GM21360 (cell line): Measurements from ENCODE around the gene ASF1B.

Source experiments
- ATAC-seq: cut with Tn5 transposase; IDR thresholded peaks from one replicate; pipeline ENCODE4 v1.9.1; 2021; ENCODE audit warnings: mild to moderate bottlenecking, moderate library complexity; ENCODE audit not compliant: unreplicated experiment

ASF1B gene

DNA sequence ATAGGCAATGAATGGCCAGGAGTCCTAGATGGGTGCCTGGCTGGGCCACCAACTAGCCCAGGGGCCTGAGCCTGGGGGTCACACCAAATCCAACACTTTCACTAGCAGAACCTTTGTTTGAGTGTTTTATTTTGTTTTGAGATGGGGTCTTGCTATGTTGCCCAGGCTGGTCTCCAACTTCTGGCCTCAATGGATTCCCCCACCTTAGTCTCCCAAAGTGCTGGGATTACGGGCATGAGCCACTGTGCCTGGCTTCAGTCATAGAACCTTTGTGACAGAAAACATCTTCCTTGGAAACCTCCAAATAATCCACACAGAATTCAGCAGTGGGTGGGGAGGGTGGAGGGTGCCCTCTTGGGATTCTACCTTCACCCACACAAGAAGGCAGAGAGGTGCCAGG, 24.9 kb downstream of the ASF1B start:
- no peak for ATAC-seq

DNA sequence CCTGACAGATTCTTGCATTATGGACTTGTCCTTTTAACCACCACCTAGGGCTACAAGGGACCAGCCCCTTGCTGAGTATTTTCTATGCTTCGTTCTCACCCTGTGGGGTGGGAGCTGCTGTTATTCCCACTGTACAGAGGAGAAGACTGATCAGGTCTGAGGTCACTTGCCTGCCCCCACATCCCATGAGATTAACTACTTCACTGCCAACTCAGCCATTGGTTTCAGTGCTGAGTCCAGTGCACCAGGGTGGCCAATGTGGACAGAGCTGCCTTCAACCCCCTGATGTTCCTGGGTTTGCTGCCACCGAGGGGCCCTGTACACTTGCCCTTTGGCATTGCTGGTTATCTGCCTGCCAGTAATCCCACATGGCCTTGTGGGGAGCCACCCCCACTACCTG, 25.7 kb downstream of the ASF1B start:
- no peak for ATAC-seq

DNA sequence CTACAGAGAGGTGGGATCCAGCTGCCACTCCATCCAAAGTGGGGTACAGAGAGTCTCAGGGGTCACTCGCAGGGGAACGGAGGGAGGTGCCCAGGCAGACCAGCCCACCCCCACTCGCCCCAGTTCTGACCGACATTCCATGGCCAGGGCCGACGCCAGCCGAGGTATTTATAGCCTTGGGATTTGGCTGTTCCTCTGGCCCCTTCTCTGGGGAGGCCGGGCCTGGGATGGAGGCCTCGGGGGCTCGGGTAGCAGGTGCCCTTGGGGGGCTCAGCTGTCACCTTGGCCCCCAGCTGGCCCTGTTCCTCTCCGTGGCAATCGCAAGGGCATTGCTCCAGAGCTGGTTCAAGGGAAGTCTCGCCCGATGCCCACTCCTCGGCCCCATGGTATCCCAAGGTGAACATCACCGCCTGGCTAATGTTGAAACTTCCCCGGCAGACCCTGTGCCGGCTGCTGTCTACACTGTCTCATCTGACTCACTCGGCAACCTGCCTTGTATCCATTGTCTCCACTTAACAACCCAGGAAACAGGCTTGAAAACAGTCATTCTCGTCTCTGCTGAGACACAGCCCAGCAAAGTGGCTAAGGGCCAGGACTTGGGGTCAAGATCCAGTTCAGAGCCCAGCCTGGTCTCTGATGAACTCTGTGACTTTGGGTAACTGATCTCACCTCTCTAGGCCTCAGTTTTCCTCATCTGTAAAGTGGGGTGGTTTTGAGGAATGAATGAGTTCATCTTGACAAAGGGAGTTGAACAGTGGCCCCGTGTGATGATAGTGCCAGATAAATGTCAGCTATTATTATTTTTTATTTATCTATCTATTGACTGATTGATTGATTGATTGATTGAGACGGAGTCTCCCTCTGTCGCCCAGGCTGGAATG, 28.6 kb downstream of the ASF1B start:
- no peak for ATAC-seq

DNA sequence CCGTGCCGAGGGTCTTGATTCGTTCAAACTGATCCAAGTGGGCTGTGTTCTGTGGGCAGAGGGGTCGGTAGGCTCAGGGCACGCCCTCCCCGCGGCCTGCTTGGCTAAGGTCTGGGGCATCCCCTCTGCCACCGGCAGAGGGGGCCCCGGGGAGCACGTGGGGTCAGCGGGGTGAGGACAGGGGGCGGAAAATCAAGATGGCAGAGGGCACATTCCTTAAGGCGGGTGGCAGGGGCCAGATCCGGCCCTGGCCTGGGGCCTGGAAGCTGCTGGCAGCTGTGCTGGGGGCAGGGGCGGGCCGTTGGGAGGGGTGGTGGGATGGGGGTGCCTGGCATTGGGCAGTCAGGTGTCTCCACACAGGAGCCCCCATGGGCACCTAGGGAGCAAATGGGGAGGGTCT, 29.5 kb downstream of the ASF1B start:
- no peak for ATAC-seq

DNA sequence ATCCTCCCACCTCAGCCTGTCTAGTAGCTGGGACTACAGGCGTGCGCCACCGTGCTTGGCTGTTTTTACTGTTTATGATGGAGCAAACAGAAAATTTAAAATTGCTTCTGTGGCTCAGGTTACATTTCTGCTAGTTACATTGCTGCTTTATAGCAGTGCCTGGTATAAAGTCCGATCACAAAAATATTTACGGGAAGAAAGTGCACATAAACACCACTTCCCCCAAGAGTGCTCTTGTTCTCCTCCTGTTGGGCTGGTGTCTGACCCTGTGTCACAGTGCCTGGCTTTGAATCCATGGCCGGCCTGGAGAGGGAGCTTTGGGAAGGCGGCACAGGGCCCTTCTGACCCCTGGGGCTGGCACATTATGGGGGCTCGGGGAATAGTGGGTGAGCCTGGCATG, 30.7 kb downstream of the ASF1B start:
- ATAC-seq, result no peak

DNA sequence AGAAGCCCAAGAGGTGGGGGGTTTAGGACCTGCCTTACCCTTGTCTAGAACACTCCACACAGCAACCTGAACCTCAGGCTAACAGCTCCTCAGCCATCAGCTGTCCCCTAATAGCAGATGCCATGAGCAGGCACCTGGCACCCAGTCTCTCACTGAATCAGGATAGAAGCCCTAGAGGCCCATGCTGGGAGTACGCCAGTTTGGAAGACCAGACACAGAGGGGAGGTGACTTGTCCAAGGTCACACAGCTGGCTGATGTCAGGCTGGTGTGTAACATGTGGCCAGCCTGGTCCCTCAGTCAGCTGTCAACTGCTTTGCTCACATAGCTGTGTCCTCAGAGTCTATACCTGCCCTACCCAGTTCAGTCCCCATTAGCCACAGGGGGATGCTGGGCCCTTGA, 33.1 kb downstream of the ASF1B start:
- no peak for ATAC-seq

DNA sequence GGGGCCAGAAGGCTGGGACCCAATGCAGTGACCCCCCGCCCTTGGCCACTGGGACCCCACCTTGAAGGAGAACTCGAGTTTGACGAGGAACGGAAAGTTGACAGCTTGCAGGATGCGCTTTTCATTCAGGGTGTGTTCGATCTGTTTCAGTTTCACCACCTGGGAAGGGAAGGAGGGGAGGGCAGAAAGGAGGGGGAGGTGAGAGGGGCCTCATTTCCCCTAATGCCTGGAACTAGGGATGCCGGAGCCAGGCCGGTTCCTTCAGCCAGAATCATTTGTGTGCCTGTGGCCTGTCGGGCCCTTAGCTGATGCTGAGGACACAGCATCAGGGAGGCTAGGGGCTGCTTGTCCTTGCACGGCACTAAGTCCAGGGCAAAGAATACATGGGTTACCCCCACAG, 33.6 kb downstream of the ASF1B start:
- ATAC-seq, result no peak

DNA sequence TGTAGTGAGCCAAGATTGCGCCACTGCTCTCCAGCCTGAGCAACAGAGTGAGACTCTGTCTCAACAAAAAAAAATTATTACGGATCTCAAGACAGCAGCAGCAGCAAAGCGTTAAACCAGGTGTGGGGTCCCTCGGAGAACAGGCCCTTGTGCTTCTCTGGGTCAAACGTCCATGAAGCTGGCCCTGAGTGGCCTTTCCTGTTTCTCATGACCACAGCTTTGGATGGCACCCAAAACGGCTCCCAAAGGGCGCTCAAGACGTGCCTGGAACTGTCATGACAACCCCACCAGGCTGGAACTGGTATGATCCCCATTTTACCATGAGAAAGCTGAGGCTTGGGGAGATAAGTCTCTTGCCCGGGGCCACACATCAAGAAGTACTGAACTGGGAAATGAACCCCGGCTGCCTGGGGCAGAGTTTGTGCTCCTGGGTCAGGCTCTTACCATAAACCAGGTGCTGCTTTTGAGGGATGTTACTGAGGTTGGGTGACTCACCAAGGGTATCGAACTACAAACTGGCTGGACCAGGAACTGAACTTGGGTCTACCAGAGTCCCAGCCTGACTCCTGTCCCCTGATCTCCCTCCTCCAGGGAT, 34.2 kb downstream of the ASF1B start:
- no peak for ATAC-seq

DNA sequence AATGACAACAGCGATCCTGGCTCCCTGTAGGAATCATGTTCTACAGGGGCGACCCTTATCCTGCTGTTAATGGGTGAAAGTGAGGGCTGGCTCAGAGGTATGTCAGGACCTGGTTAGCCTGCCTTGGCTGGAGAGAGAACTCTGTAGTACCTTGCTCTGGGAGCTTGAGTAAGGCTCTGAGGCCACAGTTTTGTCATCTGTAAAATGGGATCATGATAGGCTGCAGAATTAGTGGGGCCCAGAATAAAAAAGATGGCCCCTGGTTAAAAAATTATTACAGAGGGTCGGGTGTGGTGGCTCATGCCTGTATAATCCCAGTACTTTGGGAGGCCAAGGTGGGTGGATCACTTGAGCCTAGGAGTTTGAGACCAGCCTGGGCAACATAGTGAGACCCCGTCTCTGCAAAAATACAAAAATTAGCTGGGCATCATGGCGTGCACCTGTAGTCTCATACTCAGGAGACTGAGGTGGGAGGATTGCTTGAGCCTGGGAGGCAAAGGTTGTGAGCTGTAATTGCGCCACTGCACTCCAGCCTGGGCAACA, 35.3 kb downstream of the ASF1B start:
- ATAC-seq, result no peak

DNA sequence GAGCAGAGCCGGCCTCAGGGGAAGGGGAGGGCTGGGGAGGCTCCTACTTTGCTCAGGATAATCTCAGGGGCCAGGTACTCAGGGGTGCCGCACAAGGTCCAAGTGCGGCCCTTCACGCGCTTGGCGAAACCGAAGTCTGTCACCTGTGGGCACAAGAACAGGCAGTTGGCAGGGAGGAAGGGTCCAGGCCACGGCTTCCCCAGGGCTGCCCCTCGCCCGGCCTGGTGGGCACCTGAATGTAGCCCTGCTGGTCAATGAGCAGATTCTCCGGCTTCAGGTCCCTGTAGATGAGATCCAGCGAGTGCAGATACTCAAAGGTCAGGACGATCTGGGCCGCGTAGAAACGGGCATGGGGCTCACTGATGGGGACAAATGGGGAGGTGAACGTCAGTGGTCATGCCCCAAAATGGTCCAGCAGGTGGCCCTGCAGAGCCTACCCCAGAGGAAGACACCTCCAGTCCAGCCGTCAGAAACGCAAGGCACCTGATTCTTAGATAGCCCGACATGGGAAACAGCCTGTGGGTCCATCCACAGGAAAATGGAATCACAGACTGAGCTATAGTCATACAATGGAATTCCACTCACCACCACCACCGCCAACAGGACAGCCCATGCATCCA, 38.7 kb downstream of the ASF1B start:
- ATAC-seq, result no peak

DNA sequence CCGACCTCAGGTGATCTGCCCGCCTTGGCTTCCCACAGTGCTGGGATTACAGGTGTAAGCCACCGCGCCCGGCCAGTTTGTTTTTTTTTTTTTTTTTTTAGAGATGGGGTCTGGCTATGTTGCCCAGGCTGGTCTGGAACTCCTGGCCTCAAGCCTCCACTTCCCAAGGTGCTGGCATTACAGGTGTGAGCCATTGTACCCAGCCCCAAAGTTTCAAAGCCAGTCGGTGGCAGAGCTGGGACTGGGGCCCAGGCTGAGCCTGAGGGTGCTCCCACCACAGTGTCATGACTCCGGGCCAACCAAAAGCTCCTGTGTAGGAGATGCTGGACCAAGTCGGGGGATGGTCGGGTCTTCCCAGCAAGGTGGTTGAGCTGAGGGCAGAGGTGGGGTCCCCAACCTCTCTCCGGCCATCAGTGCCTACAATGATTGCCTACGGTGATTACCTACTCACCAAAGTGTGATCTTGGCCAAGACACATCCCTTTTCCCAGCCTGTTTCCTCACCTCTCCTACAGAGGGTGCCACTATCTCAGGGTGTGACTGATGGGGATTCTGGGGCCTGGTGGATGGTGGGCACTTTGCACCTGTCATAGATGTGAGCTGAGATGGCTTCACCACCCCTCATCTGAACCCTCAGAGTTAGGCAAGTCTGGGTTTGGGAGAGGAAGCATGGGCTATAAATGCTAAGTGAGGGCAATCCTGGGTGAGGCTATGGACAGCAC, 40.0 kb downstream of the ASF1B start:
- no peak for ATAC-seq

DNA sequence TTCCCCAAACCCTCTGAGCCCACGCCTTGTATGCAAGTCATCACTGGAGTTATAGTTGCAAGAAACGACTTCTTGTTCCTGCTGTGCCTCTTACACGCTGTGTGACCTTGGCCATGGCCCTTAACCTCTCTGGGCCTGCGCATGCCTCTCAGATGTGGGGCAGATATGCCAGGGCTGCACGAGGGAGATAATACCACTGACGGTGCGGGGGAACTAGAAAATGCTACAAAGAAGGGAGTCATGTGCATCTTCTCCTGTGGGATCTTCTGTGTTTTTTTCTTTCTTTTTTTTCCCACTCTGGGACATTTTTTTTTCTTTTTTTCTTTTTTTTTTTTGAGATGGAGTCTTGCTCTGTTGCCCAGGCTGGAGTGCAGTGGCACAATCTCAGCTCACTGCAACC, 41.5 kb downstream of the ASF1B start:
- ATAC-seq, result no peak

DNA sequence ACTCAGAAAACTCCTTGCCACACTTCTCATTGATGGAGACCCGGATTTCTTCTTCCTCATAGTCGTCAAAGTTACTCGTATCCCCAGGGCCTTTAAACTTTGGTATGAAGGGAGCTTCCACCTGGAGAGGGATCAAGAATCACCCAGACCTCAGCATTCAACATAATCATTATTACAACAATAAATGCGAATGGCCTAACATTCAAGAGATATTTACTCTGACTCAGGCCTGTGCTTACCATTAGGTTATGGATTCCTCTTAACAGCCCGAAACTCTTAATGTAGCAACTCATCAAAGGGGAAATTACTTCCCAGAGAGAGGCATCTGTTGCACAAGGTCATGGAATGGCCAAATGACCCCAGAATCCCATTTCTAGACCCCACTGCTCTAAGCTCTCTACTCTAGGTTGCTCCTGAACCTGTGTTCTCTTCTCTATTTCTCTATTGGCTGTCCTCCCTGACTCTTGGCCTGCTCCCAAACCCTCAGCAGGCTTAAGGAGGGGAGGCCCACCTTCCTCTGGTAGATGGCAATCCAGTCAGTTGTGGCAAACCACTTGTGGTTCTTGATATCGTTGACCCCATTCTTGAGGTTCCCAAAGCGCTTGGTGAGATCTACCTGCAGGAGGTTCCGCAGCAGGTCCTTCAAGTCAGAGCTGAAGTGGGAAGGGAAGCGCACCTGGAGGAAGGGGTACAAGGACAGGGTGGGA, 43.1 kb downstream of the ASF1B start:
- no peak for ATAC-seq

DNA sequence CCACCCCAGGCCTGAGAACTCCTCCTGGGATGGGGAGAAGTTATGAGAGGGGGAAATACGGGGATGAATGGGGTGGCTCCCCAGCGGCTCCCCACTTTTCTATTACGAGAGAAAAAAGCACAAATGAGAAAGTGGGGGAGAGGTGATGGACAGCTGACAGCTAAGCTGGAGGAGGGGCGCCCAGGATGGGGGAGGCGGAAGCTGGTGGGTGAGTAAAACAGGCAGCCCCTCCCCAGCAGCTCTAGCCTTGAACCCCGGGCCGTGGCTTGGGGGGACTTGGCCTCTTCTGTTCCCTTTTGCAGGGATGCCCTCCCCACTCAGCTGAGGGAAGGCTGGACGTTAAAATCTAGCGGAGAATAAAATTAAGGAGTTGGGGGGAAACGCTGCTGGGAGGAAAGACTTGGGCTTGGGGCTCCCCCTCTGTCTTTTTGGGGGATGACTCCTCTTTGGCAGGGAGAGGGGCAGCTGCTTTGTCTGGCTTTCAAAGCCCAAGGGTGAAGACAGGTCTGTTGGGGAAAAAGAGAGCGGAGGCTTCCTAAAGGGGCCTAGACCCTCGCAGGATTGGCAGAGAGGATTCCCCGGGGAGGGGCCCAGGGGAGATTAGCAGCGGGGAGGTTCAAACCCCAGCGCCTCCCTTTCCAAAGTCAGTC, 44.5 kb downstream of the ASF1B start:
- ATAC-seq, result no peak

DNA sequence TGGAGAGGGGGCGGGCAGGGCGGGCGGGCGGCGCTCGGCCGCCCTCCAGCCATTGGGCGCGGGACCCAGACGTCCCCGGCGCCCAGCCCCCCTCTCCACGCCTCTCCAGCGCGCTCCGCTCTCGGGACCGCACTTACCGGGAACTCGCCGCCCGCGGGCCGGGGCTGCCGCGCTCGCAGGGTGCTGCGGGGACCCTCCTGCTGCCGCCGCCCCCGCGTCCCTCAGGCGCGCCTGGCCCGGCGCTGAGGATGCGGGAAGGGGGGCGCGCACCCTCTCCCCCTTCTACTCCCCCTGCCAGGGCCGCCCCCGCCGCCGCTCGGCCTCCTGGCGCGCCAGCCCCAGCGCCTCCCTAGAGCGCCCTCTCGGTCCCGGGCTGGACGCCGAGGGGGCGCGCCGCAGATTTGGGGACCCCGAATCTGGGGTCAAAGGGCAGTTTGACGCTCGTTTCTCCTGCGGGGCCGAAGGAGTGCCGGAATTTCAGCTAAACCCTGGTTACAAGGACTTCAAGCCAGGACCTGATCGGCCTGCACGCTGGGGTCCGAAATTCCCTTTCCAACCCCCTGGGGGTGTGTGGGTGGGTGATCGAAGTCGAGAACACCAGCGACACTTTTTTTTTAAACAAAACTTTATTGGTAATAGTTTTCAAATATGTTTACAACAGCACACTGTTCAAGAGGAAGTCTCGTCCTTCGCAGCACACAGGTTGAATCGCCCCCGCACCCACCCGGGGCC, 45.1 kb downstream of the ASF1B start:
- peak; percentile 47 for ATAC-seq

DNA sequence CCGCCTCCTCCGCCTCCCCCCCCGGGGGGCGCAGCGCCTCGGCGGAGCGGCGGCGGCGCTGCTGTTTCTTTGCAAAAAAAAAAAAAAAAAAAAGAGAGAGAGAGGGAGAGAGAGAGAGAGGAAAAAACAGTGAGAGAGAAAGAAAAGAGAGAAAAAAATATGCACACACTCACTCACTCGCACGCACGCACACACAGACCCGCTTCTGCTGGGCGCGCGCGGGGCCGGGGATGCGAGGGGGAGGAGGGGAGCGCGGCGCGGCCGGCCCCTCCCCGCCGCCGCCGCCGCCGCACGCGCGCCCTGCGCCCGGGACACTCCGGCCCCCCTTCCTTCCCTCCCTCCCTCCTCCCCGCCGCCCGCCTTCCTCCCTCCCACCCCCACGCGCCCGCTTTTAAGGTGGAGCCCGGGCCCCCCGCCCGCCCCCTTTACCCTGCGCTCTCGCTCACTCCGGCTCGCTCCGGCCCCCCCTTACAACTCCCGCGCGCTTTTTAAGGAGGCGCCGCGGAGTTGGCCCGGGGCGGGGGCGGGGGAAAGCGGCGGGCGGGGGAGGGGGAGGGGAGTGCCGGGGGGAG, 45.8 kb downstream of the ASF1B start, which contains the start of gene SAMD1:
Gene SAMD1, minus strand, starts transcription at position 243 of the 572 bp plus-strand sequence.
- peak; percentile 24 for ATAC-seq

DNA sequence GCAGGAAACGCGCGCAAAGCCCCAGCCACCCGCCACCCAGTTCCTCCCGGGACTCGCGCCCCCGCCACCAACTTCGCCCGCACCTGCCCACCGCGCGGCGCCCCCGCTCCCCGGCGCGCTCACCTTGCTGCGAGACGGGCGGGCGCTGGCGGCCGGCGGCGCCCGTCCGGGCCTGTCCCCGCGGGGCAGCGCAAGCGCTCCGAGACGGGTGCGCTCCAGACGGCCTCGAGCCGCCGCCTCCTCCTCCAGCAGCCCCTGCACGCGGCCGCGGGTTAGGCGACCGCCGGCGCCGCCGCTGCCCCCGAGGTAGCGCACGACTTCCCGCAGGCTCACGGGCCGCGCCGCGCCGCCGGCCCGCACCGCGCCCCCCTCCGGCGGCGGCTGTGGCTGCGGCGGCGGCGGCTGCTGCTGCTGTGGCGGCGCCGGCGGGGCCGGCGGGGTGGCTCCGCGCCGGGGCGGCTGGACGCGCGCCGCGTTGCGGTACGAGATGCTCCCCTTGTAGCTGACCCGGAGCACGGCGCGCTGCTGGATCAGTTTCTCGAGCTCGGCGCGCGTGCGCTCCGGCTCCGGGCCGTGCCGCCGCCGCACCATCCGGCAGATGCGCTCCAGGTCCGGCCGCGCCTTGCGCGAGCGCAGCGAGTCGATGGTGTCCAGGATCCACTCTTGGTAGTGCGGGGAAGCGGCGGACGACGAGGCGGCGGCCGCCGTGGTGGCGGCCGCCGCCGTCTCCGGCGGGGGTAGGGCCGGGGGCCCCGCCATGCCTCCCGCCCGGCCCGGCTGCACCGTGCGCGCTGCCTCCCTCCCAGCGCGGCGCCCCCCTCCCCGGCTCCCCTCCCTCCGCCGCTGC, 46.5 kb downstream of the ASF1B start:
- no peak for ATAC-seq

DNA sequence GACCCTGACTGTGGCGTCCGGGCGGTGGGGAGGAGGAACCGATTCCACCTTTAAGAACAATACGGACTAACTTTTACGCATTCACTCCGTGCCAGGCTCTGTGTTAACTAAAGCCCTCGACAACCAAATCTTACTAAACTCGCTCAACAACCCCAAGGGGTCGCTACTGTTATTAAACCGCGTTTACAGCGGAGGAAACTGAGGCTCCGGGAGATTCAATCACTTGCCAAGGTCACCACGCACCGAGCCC, 47.1 kb downstream of the ASF1B start:
- ATAC-seq, result no peak
